Psoas muscle (tissue), 8 donors: ENCODE results near the gene LPCAT3. TPM values are rescaled to one million over a fixed set of nuclear protein-coding genes. Genes with fewer than 3 reads are reported as not detected.

Experiments used
- ATAC-seq, 4 donors: fragments of 200-7000 bp; cut with Tn5 transposase; one replicate each; pipeline ENCODE4 v1.9.1; 2020; ENCODE audit warnings: moderate library complexity in 3 of 4, mild to moderate bottlenecking in 2 of 4
- DNase-seq, 2 donors: peaks; one replicate each; pipeline ENCODE4 v3.0.0-alpha.2; 2020
- H3K27ac ChIP-seq: fragments of 200-600 bp; one replicate; pipeline ENCODE4 v1.8.0; 2022
- H3K27me3 ChIP-seq, 3 donors: fragments of 200-600 bp in 1 of 3; one replicate each; pipeline versions ENCODE4 v1.6.1 to v1.8.0; 2013 to 2022; ENCODE audit warnings: low read length in 2 of 3, mild to moderate bottlenecking in 2 of 3, moderate library complexity in 1 of 3; ENCODE audit not compliant: insufficient read depth in 3 of 3
- H3K36me3 ChIP-seq, 2 donors: fragments of 200-600 bp in 1 of 2; one replicate each; pipeline versions ENCODE4 v1.6.1 to v1.8.0; 2013 to 2022; ENCODE audit warnings: low read depth in 1 of 2, mild to moderate bottlenecking in 1 of 2, moderate library complexity in 1 of 2; ENCODE audit not compliant: insufficient read depth in 1 of 2
- H3K4me1 ChIP-seq: fragments of 200-600 bp; one replicate; pipeline ENCODE4 v1.8.0; 2022
- H3K4me3 ChIP-seq: fragments of 200-600 bp; one replicate; pipeline ENCODE4 v1.8.0; 2022; ENCODE audit warnings: mild to moderate bottlenecking
- H3K9me3 ChIP-seq: fragments of 200-600 bp; one replicate; pipeline ENCODE4 v1.8.0; 2022
- CTCF ChIP-seq: fragments of 200-600 bp; IDR thresholded peaks from one replicate; pipeline ENCODE4 v1.8.0; 2022; ENCODE audit warnings: antibody characterized with exemption
- WGBS, 3 donors: extraction: QIAGEN DNeasy Blood & Tissue Kit; methylation state at CpG; one replicate each; pipeline versions ENCODE4 v1.1.6 to v1.1.7; 2013; 5-methylcytosine and 5-hydroxymethylcytosine counted together
- intact Hi-C, 2 donors: fragments of 100-400 bp; cut with DNase I; formaldehyde crosslinking; loops; one replicate each; pipeline versions ENCODE4 v1.11.0 to v1.14.2; 2022
- polyA plus RNA-seq, 3 donors: library from polyadenylated mRNA; stranded (reverse); fragments of 200-250 nt; gene quantifications; one replicate each; pipeline ENCODE4 v1.2.3, GENCODE V29; 2013
- total RNA-seq, 4 donors: library from RNA; stranded (reverse); fragmentation: NEBNext Ultra II Directional in 2 of 4; extraction: Animal tissue kit (Norgen Biotek cat#: 25700) in 2 of 4; gene quantifications; one replicate each; pipeline versions ENCODE4 v1.2.1 to v1.2.4, GENCODE V29; 2021 to 2023
- donor health status: healthy with polysubstance abuse.
- donor health status: DM: no; HTN: no; CAD: no; lungs with moderate emphysema.
- donor health status: Bipolar disorder and iron deficiency.
- donor health status: healthy.
- donor health status: DM: yes; HTN: yes; CAD: no.
- donor health status: DM: no; HTN: no; CAD: no.
- donor health status: DM: no; HTN: no; CAD: no.
- donor health status: DM: yes; HTN: yes; CAD: no.

Gene LPCAT3
- total and polyA plus RNA-seq, 7 donors: 13.9 to 56.5 (median 26.2) TPM

DNA sequence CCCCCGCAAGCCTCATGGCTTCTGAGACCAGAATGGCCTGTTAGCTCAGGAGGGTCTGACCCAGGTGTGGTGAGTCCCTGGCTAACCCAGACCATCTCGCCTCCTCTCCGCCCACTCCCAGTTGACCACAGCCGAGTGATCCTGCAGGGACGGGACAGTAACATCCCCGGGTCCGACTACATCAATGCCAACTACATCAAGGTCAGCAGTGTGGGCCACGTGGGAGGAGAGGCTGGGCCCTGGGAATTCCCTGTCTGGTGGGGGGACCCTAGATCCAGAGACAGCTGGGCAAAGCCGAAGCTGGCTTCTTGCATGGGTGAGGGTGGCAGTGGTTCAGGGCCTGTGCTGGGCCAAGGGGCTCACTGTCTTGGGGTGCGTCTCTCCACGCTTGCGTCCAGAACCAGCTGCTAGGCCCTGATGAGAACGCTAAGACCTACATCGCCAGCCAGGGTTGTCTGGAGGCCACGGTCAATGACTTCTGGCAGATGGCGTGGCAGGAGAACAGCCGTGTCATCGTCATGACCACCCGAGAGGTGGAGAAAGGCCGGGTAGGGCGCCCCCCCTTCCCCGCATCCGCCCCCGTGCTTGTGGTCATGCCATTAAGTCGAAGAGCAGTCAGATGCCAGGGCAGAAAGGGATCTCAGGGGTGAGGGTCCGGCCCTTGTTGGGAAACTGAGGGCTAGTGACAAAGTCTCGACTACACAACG, 62.1 kb downstream of the LPCAT3 start:
- ATAC-seq: no peak
- Histone ChIP-seq H3K36me3 (no peaks in the 10 kb centered on the region), H3K27ac (no peak overlapping the region), H3K4me3 (no peak overlapping the region), H3K9me3 (no peaks in the 10 kb centered on the region), H3K4me1 (peaks cover 4% of the 10 kb centered on the region), H3K27me3 (no peaks in the 10 kb centered on the region)
- intact Hi-C loops: no loop called here
- no peak for TF ChIP-seq CTCF
- no peak for DNase-seq
- 76 to 81% (median 80%) methylated on average over 28 of the region's 28 CpGs for WGBS, 3 donors

- no peak overlapping the region for H3K27ac ChIP-seq
- TF ChIP-seq CTCF: no peak
- WGBS, 3 donors: 87 to 91% (median 91%) methylated on average over 21 to 22 of the region's 22 CpGs
- ATAC-seq: no peak
- DNase-seq: no peak
- no peak overlapping the region for H3K4me3 ChIP-seq
- intact Hi-C loops: no loop called here
- H3K9me3 ChIP-seq: no peaks in the 10 kb centered on the region
- H3K36me3 ChIP-seq: no peaks in the 10 kb centered on the region
- no peaks in the 10 kb centered on the region for H3K4me1 ChIP-seq
- H3K27me3 ChIP-seq: no peaks in the 10 kb centered on the region
Observed at GRCh38 chr12:6955108-6956020, 62.9 kb downstream of the LPCAT3 start.

DNA sequence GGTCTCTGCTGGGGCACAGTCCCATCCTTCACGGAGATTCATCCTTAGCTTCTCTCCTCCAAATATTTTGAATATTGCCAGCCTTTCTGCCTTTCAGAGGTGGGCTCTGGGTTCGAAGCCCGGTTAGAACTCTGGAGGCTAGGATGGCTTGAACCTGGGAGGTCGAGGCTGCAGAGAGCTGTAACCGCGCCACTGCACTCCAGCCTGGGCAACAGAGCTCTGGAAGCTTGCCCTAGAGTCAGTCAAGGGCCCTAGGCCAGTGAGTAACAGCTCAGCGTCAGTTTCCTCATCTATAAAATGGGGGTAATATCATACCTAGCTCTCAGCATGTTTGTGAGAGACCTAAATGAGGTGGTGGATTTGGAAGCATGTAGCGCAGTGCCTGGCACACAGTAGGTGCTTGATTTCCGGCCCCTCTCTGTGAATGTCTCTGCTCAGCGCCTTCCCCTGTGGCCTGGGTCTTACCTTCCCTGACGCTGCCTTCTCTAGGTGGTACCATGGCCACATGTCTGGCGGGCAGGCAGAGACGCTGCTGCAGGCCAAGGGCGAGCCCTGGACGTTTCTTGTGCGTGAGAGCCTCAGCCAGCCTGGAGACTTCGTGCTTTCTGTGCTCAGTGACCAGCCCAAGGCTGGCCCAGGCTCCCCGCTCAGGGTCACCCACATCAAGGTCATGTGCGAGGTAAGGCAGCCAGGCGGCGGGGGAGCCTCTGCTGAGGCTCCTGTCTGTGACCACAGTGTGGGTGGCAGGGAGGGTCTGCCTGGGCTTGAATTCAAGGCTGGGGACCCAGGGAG, 63.8 kb downstream of the LPCAT3 start:
- no peak for TF ChIP-seq CTCF
- H3K36me3 ChIP-seq: no peaks in the 10 kb centered on the region
- WGBS, 3 donors: 87 to 89% (median 88%) methylated on average over 21 of the region's 21 CpGs
- ATAC-seq: no peak
- H3K9me3 ChIP-seq: no peaks in the 10 kb centered on the region
- intact Hi-C loops: loop anchor here in 1 of 2 donors (5.0 kb wide), 1 partner anchor 78 kb away; no protein-coding TSS in a partner anchor
- no peaks in the 10 kb centered on the region for H3K27me3 ChIP-seq
- peak overlapping the region; percentile 4 for H3K4me3 ChIP-seq
- DNase-seq: no peak
- H3K27ac ChIP-seq: no peak overlapping the region
- H3K4me1 ChIP-seq: no peaks in the 10 kb centered on the region

DNA sequence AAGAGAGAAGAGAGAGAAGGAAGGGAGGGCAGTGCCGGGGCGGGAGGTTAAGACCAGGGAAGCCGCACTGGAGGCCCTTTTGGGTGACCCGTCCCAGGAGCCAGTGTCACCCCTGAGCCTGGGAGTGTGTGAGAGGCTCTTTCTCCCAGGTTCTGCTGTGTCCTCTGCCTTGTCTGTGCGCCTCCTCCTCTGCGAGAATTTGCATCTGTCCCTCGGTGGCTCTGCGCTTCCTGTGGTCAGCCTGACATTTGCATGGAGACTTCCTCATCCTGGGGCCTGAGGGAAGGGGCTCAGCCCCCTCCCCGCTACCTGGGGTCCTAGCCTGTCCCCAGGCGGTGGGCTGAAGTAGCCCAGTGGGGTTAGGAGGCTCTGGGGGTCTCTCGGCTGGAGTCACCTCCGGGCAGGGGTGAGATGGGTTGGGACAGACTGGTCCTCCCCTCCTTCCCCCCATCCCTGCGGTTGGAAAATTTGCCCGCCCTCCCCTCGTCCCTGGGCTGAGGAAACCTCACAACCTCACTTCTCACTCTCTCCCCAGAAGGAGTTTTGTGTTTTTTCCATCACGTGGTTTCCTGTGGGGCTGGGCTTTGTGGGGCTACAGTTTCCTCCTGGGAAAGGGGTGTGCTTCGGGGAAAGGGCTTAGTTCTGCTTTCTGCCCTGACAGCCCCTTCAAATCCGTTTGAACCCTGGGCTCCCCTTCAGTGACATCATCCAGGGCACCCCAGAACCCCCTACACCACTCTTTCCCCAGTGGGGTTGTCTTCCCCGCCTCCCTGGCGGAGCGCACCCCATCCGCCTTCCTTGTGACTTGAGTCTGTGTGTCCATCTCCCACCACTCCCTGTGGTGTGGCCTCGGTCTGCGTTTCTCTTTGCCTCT, 64.6 kb downstream of the LPCAT3 start:
- Histone ChIP-seq H3K27me3 (no peaks in the 10 kb centered on the region), H3K4me1 (no peaks in the 10 kb centered on the region), H3K27ac (no peak overlapping the region), H3K4me3 (peak overlapping the region; percentile 50), H3K36me3 (no peaks in the 10 kb centered on the region), H3K9me3 (no peaks in the 10 kb centered on the region)
- WGBS, 3 donors: 57 to 60% (median 58%) methylated on average over 20 to 24 of the region's 24 CpGs
- DNase-seq (peak in 1 of 2 donors; percentile 66), ATAC-seq (peak; percentile 19 to 30 (median 22))
- no peak for TF ChIP-seq CTCF
- intact Hi-C loops: loop anchor here in 1 of 2 donors (5.0 kb wide), 1 partner anchor 79 kb away; no protein-coding TSS in a partner anchor
